Endothelial cell of hepatic sinusoid (primary cell): ENCODE measurements around the gene SIRT4.

ENCODE experiments used
- in situ Hi-C: cut with HindIII; loops from 2 replicates; pipeline ENCODE4 v1.10.0; 2017; ENCODE audit warnings: low sequenced_read_pairs

SIRT4 gene

DNA sequence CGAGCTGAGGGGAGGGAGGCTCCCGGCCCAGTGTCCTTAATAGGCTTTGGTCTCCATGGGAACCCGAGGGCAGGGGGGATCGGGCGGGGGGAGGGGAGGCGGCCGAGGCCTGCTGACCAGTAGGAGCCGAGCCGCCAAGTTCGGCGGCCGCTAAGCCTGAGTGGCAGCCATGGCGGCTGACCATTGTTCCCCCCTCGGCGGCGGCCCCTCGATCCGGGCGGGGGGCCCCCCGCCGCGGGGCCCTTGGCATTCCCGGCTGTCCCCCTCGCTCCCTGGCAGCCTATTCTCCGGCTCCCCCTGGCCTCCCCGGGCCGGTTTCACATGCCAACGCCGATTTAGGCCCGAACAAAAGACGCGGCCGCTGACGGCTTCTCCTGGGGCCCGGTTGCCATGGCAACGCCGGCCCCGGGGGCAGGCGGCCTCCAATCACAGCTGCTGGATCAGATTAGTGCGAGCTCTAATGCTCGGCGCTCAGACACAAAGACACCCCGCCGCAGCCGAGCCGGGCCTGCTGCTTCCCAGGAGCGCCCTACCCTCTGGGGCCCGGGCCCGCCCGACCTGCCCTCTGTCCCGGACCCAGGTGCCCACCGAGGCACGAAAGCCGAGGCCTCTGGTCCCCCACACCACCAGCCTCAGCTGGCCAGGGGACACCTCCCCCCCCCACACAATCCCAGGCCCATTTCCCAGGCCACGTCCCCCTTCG is 59.5 kb downstream of the SIRT4 start:
- in situ Hi-C loops = no loop called here
